Measurements from ENCODE around the gene MORN1.

The MORN1 gene

GRCh38 chr1:2385606-2386280 is 5.6 kb downstream of the MORN1 start:
- DNase-seq (ENCODE audit: low spot score): no peak

GRCh38 chr1:2384941-2385481 is 6.3 kb downstream of the MORN1 start:
- DNase-seq (ENCODE audit: low spot score): no peak

- no peak for DNase-seq (ENCODE audit: low spot score)
Measured at GRCh38 chr1:2384130-2384860, 7.1 kb downstream of the MORN1 start.

- no peak for DNase-seq (ENCODE audit: low spot score)
Measured at GRCh38 chr1:2383576-2383975, 7.8 kb downstream of the MORN1 start.

DNA sequence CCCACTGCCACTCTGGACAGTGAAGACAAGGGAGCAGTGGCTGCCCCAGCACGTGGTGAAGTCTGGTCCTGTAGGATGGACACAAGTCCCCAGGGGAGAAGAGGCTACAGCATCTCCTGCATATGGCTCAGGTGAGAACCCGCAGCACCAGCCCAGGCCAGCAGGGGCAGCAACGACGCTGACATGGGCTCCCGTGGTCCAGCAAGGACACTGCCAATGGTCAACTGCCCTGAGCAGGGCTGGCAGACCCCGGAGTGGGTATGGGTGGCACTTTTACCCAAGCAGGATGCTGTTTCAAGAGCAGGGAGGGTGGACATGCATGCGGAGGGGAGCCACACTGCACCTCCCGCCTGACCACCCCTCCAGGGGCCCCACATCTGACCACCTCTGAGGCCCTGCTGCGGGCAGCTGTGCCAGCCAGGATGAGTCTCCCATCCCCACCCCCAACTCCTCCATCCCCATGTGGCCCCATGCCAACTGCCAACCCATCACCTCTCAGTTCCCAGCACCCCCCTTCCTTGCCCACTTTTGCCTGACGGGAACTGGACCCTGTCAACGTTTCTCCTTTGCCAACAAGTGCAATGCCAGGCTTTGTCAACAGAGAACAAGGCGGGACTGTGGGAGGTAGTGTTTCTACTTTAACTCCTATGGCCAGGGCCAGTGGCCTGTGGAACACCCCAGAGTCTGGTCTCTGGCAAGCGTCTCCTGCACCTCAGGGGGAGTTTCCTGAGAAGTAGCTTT is 8.6 kb downstream of the MORN1 start:
- DNase-seq (ENCODE audit: low spot score): peak; percentile 56

GRCh38 chr1:2381741-2382620 is 9.4 kb downstream of the MORN1 start:
- peak; percentile 95 for DNase-seq (ENCODE audit: low spot score)

DNA sequence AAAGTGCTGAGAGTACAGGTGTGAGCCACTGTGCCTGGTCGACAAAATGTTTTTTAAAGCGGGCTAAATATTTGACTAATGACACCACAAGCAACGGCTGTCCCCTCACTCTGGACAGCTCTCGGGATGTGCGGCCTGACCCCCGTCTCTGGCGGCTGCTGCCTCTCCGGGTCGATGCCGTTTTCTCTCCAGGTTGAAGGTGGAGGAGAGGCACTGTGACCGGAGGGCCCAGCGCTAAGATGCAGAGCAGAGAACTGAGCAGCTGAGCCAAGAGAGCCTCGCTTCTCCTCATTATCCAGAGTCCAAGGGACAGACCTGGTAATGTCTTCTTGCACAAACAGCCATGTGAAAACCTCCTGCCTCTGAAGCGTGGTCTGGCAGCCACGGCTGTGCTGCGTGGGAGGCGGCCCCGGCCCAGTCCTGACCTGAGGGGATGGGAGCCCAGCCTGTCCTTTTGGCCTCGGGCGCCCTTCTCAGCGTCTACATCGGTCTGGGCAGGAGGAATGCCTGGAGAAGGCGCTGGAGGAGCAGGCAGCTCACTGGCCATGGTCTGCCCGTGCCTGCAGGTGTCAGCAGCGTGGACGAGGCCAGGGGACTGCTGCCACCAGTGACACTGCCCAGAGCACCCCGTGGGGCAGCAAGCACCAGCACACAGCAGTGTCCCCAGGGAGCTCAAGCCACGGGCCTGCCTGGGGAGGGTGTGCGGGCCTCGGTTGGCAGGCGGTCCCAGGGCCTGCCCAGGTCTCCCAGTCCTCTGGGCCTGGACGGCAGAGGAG is 10.3 kb downstream of the MORN1 start:
- DNase-seq (ENCODE audit: low spot score): no peak

GRCh38 chr1:2379733-2380404 is 11.5 kb downstream of the MORN1 start:
- no peak for DNase-seq (ENCODE audit: low spot score)

DNA sequence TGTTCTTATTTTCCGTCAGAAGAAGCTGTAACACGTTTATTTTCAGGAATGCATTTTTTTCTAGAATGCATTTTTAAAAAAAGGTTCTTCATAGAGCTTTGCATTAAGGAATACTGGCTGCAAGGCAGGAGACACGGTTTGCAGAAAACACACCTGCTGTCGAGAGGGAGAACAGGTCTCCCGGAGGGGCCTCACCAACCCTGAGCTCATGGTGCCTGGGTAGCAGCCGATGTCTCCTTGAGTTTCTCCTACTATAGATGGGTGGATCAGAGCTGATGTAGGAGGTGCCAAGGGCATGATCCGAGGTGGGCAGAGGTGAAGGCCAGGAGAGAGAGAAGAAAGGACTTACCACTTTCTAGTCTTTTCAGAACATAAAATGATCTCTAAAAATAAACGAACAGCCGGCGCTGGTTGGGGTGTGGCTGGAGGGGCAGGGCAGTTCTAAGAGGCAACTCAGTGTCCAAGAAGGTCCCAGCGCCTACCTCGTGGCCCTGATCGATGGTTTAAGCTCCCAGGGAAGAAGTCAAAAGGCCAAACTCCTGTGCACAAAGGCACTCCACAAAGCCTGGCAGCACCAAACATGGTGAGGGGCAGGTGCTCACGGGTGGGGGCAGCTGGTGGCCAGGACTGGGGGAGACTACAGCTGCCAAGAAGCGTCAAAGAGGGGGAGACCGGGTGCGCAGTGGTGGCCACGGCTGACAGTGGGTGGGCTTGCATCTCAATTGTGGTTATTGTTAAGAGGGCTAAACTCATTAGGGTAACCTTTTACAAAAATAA is 12.2 kb downstream of the MORN1 start:
- no peak for DNase-seq (ENCODE audit: low spot score)

- no peak for DNase-seq (ENCODE audit: low spot score)
Measured at GRCh38 chr1:2378441-2378851, 12.9 kb downstream of the MORN1 start.

GRCh38 chr1:2377751-2378440 is 13.5 kb downstream of the MORN1 start:
- no peak for DNase-seq (ENCODE audit: low spot score)

- DNase-seq (ENCODE audit: low spot score): no peak
Measured at GRCh38 chr1:2376931-2377672, 14.3 kb downstream of the MORN1 start.

DNA sequence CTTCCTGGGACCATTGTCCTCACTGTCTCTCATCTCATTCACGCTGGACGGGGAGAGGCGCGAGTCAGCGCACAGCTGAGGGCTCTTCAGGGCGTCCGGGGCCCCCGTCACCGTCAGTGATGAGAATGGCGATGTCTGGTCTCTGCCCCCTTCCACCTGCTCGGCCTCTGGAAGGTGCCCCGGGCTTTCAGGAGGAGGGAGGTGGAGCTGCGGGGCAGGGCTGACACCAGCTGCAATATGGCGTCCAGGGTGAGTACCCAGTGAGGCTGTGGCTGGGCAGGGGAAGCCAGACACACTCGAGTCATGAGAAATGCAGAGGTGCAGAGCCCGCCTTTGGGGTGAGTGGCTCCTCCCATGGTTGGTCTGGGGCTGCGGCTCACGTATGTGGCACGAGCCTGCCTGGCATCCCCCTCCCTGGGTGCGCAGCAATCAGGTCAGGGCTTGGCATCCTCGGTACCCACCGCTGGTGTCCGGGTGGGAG is 15.1 kb downstream of the MORN1 start:
- no peak for DNase-seq (ENCODE audit: low spot score)

DNA sequence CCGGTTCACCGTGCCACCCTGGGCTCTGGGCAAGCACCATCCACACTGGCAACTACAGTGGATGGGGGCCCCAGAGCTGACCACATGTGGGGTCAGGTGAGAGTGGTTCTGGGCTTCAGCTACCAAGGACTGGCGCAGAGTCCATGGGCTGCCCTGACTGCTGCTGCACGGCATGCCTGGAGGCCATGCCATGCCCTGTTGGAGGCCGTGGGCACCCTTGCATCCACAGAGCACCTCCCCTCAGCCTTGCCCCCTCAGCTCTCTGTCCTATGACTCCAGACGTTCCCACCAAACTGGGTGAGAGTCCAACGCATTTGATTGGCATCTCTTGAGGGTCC is 15.5 kb downstream of the MORN1 start:
- DNase-seq (ENCODE audit: low spot score): no peak

DNA sequence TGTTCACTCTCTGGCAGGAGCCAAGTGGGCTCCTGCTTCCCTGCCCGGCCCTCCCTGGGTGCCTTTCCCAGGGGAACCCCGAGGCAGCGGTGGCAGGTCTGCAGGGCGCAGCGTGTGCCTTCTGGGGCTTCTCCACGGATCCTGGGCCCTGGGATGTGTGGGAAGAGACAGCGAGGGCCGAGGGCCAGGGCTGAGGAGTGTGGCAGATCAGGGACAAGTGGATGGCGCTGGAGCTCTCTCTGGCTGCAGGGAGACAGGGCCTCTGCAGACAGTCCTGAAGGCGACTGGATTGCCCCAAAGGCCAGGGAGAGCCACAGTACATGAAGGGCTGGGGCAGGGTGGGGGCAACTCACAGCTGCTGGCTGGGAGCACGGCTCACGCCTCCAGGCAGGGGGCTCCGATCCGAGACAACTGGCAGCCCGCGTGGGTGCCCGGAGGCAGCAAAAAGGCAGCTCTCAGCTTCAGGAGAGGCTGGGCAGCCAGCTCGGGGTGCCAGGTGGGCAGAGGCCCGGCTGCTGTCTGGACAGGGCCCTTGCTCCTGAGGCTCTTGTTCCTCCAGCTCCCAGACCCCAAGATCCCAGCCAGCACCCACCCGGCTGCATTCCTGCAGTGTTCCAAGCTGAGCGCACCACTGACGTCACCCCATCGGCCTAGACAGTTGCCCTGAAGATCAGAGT is 16.0 kb downstream of the MORN1 start:
- DNase-seq (ENCODE audit: low spot score): no peak

GRCh38 chr1:2374252-2375155 is 16.9 kb downstream of the MORN1 start:
- DNase-seq (ENCODE audit: low spot score): no peak

Measured in D341Med (cell line).